Calu3 (cell line): ENCODE results near the gene PLD5. TPM values are rescaled to one million over a fixed set of nuclear protein-coding genes. Genes with fewer than 3 reads are reported as not detected.

Experiments
- BruUV-seq: library from RNA; stranded (reverse); fragments of 400-500 nt; replicated peaks from 2 replicates; lab custom pipeline; 2021; lab: Mats Ljungman, UMichigan
- CTCF ChIA-PET: fragments of 300-600 bp; sonication (Branson Sonifier 250); formaldehyde crosslinking; loops from one replicate; lab custom pipeline; 2022; ENCODE audit warnings: antibody characterized with exemption; lab: Charles Lee
- DNase-seq: peaks from one replicate; pipeline ENCODE4 v3.0.0; 2022
- H3K27ac Mint-ChIP-seq: one replicate; pipeline ENCODE4 v1.8.0; 2022; ENCODE audit warnings: mixed read lengths; ENCODE audit not compliant: unreplicated experiment
- H3K27me3 Mint-ChIP-seq: one replicate; pipeline ENCODE4 v1.8.0; 2022; ENCODE audit warnings: mixed read lengths; ENCODE audit not compliant: unreplicated experiment
- H3K36me3 Mint-ChIP-seq: one replicate; pipeline ENCODE4 v1.8.0; 2022; ENCODE audit warnings: mild to moderate bottlenecking, moderate library complexity, mixed read lengths; ENCODE audit not compliant: insufficient read depth, unreplicated experiment
- H3K4me1 Mint-ChIP-seq: one replicate; pipeline ENCODE4 v1.8.0; 2022; ENCODE audit warnings: mild to moderate bottlenecking, low read depth, mixed read lengths; ENCODE audit not compliant: unreplicated experiment
- H3K4me3 Mint-ChIP-seq: one replicate; pipeline ENCODE4 v1.8.0; 2022; ENCODE audit warnings: mild to moderate bottlenecking, low read depth, moderate library complexity, mixed read lengths; ENCODE audit not compliant: unreplicated experiment
- H3K9me3 Mint-ChIP-seq: one replicate; pipeline ENCODE4 v1.8.0; 2022; ENCODE audit warnings: low read depth, mixed read lengths; ENCODE audit not compliant: unreplicated experiment
- CTCF ChIP-seq: fragments of 200-600 bp; IDR thresholded peaks from one replicate; pipeline ENCODE4 v1.8.0; 2022; ENCODE audit warnings: antibody characterized with exemption; ENCODE audit not compliant: unreplicated experiment
- intact Hi-C: fragments of 100-400 bp; cut with micrococcal nuclease; formaldehyde crosslinking; loops from one replicate; pipeline ENCODE4 v1.10.0; 2022; ENCODE audit not compliant: unreplicated experiment
- total RNA-seq: library from RNA; stranded (reverse); gene quantifications from 2 replicates; pipeline ENCODE4 v1.2.3, GENCODE V29; 2022

The PLD5 gene
- total RNA-seq, 1 experiment from 2014 or later: 2.4 TPM

DNA sequence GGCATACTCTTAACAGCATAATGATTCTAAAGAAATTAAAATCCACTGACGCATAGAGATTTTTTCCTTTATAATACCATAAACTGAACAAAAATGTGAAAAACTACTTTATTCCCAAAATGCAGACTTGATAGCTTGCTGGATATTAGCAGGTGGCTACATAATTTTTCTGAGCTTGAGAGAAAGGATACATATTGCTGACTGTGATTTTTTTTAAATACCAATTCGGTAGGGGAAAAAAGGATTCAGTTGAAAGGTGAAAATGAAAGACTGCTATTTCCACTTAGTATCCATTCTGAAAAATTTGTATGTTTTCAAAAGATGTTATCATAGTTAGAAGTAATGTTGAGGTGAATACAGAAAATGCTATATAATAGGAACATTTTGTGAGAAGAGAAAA lies 435.6 kb downstream of the PLD5 start:
- no TSS peak for BruUV-seq
- TF ChIP-seq CTCF: no peak
- Mint-ChIP-seq H3K4me1 (no peaks in the 10 kb centered on the region), H3K36me3 (no peaks in the 10 kb centered on the region), H3K9me3 (no peaks in the 10 kb centered on the region), H3K27me3 (peaks cover 12% of the 10 kb centered on the region), H3K27ac (no peak overlapping the region), H3K4me3 (no peak overlapping the region)
- CTCF ChIA-PET: no interaction called here
- intact Hi-C loops: no loop called here
- no peak for DNase-seq

GRCh38 chr1:242086706-242087105 lies 437.8 kb downstream of the PLD5 start:
- no peak for DNase-seq
- CTCF ChIA-PET: no interaction called here
- Mint-ChIP-seq H3K27ac (no peak overlapping the region), H3K9me3 (no peaks in the 10 kb centered on the region), H3K27me3 (peaks cover 12% of the 10 kb centered on the region), H3K4me3 (no peak overlapping the region), H3K4me1 (no peaks in the 10 kb centered on the region), H3K36me3 (no peaks in the 10 kb centered on the region)
- no TSS peak for BruUV-seq
- intact Hi-C loops: no loop called here
- no peak for TF ChIP-seq CTCF

DNA sequence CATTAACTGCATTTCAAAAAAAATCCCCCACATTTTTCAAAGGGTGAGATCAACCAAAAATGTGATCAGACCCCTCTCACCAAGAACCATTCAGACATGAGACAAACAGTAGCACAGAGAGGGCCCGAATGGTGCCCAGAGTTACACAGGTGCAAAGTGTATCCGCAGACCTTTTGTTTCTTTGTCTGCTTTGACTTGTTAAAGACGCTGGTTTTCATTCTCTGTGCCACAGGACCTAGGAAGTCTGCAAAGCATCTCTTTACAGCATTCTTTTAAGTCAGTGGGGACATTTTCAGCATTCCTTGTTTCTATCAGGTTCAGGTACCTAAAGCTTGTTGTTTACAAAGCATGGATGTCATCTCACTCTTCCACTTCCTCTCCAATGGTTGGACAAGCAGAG lies 438.4 kb downstream of the PLD5 start:
- no peak overlapping the region for H3K27ac Mint-ChIP-seq
- H3K4me3 Mint-ChIP-seq: no peak overlapping the region
- peaks cover 12% of the 10 kb centered on the region for H3K27me3 Mint-ChIP-seq
- no TSS peak for BruUV-seq
- CTCF ChIA-PET: no interaction called here
- no peak for DNase-seq
- no peaks in the 10 kb centered on the region for H3K4me1 Mint-ChIP-seq
- no peaks in the 10 kb centered on the region for H3K36me3 Mint-ChIP-seq
- TF ChIP-seq CTCF: no peak
- no peaks in the 10 kb centered on the region for H3K9me3 Mint-ChIP-seq
- intact Hi-C loops: no loop called here

- CTCF ChIA-PET: interaction anchor here (1.4 kb wide), 1 partner anchor 10 kb away, joined by 3 read pairs; no protein-coding TSS in a partner anchor
- BruUV-seq: no TSS peak
- Mint-ChIP-seq H3K27ac (no peak overlapping the region), H3K4me1 (no peaks in the 10 kb centered on the region), H3K27me3 (peaks cover 12% of the 10 kb centered on the region), H3K4me3 (no peak overlapping the region), H3K36me3 (no peaks in the 10 kb centered on the region), H3K9me3 (no peaks in the 10 kb centered on the region)
- DNase-seq: no peak
- TF ChIP-seq CTCF: no peak
- intact Hi-C loops: no loop called here
Measured at GRCh38 chr1:242083742-242084141, 440.8 kb downstream of the PLD5 start.
